HepG2 (cell line): ENCODE results near the gene ELAPOR1. TPM values are rescaled to one million over a fixed set of nuclear protein-coding genes. Genes with fewer than 3 reads are reported as not detected.

ENCODE experiments used
- AHR ChIP-seq: IDR thresholded peaks from 2 replicates; pipeline ENCODE4 v1.6.1; 2018; ENCODE audit warnings: missing genetic modification reagents, missing compliant biosample characterization
- FOXM1 ChIP-seq: sonication (generic); formaldehyde crosslinking; IDR thresholded peaks from 2 replicates; pipeline ENCODE4 v1.5.0; 2020; ENCODE audit warnings: missing genetic modification reagents
- HDAC1 ChIP-seq: sonication (generic); formaldehyde crosslinking; IDR thresholded peaks from 2 replicates; pipeline ENCODE4 v1.5.1; 2020; ENCODE audit warnings: mild to moderate bottlenecking, missing genetic modification reagents
- HIVEP1 ChIP-seq: sonication (generic); formaldehyde crosslinking; IDR thresholded peaks from 2 replicates; pipeline ENCODE4 v1.4.0; 2020; ENCODE audit warnings: mild to moderate bottlenecking, missing genetic modification reagents
- HNRNPK ChIP-seq: fragments of 200-400 bp; formaldehyde crosslinking; IDR thresholded peaks from 2 replicates; pipeline ENCODE4 v1.6.1; 2018; ENCODE audit warnings: low read length, low read depth, moderate library complexity, mild to moderate bottlenecking; ENCODE audit not compliant: poor library complexity, severe bottlenecking
- KDM1A ChIP-seq: IDR thresholded peaks from 2 replicates; pipeline ENCODE4 v1.6.1; 2016; ENCODE audit warnings: missing compliant biosample characterization
- NCOR1 ChIP-seq: fragments of 200-600 bp; sonication (generic); IDR thresholded peaks from 2 replicates; pipeline ENCODE4 v1.7.0; 2017; ENCODE audit warnings: antibody characterized with exemption, low read length, borderline replicate concordance
- NR2F1 ChIP-seq, 2 experiments: fragments of 450-650 bp in 1 of 2; formaldehyde crosslinking in 1 of 2; IDR thresholded peaks; 2 replicates each; pipeline versions ENCODE4 v1.5.0 to v1.6.1; 2016 to 2020; ENCODE audit warnings: mild to moderate bottlenecking in 1 of 2, missing compliant biosample characterization in 1 of 2, missing genetic modification reagents in 1 of 2, moderate library complexity in 1 of 2
- POGZ ChIP-seq: sonication (generic); formaldehyde crosslinking; IDR thresholded peaks from 2 replicates; pipeline ENCODE4 v1.4.0; 2020; ENCODE audit warnings: mild to moderate bottlenecking, missing genetic modification reagents
- PREB ChIP-seq: sonication (generic); formaldehyde crosslinking; IDR thresholded peaks from 2 replicates; pipeline ENCODE4 v1.4.0; 2020; ENCODE audit warnings: missing genetic modification reagents
- REPIN1 ChIP-seq: sonication (generic); formaldehyde crosslinking; IDR thresholded peaks from 2 replicates; pipeline ENCODE4 v1.8.0; 2022; ENCODE audit warnings: missing genetic modification reagents, low read depth, mild to moderate bottlenecking, borderline replicate concordance
- SOX5 ChIP-seq: IDR thresholded peaks from 2 replicates; pipeline ENCODE4 v1.6.1; 2016; ENCODE audit warnings: borderline replicate concordance
- TBX2 ChIP-seq: sonication (generic); formaldehyde crosslinking; IDR thresholded peaks from 2 replicates; pipeline ENCODE4 v1.5.0; 2020; ENCODE audit warnings: missing genetic modification reagents, mild to moderate bottlenecking, borderline replicate concordance
- ZBTB3 ChIP-seq: sonication (generic); formaldehyde crosslinking; IDR thresholded peaks from 2 replicates; pipeline ENCODE4 v1.4.0; 2020; ENCODE audit warnings: low read depth, mild to moderate bottlenecking, moderate library complexity, missing genetic modification reagents, borderline replicate concordance
- ZFP90 ChIP-seq: sonication (generic); formaldehyde crosslinking; IDR thresholded peaks from 2 replicates; pipeline ENCODE4 v1.8.0; 2022; ENCODE audit warnings: missing genetic modification reagents, mild to moderate bottlenecking, inconsistent platforms, borderline replicate concordance
- ZNF143 ChIP-seq: sonication (generic); formaldehyde crosslinking; IDR thresholded peaks from 2 replicates; pipeline ENCODE4 v1.4.0; 2020; ENCODE audit warnings: missing genetic modification reagents
- ZNF230 ChIP-seq: sonication (generic); formaldehyde crosslinking; IDR thresholded peaks from 2 replicates; pipeline ENCODE4 v1.4.0; 2020; ENCODE audit warnings: mild to moderate bottlenecking, missing genetic modification reagents
- ZNF280B ChIP-seq: sonication (generic); formaldehyde crosslinking; IDR thresholded peaks from 2 replicates; pipeline ENCODE4 v1.5.0; 2020; ENCODE audit warnings: missing genetic modification reagents, mild to moderate bottlenecking, borderline replicate concordance
- ZNF281 ChIP-seq: sonication (generic); formaldehyde crosslinking; IDR thresholded peaks from 2 replicates; pipeline ENCODE4 v1.4.0; 2020; ENCODE audit warnings: missing genetic modification reagents, borderline replicate concordance
- ZNF30 ChIP-seq: sonication (generic); formaldehyde crosslinking; IDR thresholded peaks from 2 replicates; pipeline ENCODE4 v1.5.0; 2020; ENCODE audit warnings: mild to moderate bottlenecking, missing genetic modification reagents
- ZNF879 ChIP-seq: sonication (generic); formaldehyde crosslinking; IDR thresholded peaks from 2 replicates; pipeline ENCODE4 v1.8.1; 2023; ENCODE audit warnings: missing genetic modification reagents
- polyA plus RNA-seq, 8 experiments: library from polyadenylated mRNA; depleted of rRNA in 3 of 8; stranded (reverse) in 7 of 8; unstranded in 1 of 8; fragments of >200 nt; fragmentation: Illumina TruSeq in 4 of 8; extraction: Trizol in 4 of 8; gene quantifications; 2 replicates each; pipeline versions ENCODE4 v1.2.1 to v1.2.3, GENCODE V29; 2011 to 2016; ENCODE audit warnings: low read depth in 4 of 8, missing spikeins in 1 of 8, mixed read lengths in 1 of 8; ENCODE audit not compliant: insufficient read depth in 1 of 8
- total RNA-seq, 5 experiments: library from RNA; depleted of rRNA; stranded (reverse); fragments of >200 nt; fragmentation: Illumina TruSeq; extraction: Trizol; gene quantifications; 2 replicates each; pipeline ENCODE4 v1.2.3, GENCODE V29; 2016; ENCODE audit warnings: low read depth in 1 of 5

Gene ELAPOR1
- total and polyA plus RNA-seq, 2 of the 13 experiments (the other 11 are each of a cell fraction or from before 2014, with no cell fraction given) = 0.13 to 0.20 TPM

- peak; percentile 91; the same call in 1 of the 2 replicates for TF ChIP-seq ZNF30 (CRISPR knock-in tag)
- peak; percentile 99 for TF ChIP-seq POGZ (CRISPR knock-in tag)
- peak; percentile 45; the same call in 1 of the 2 replicates for TF ChIP-seq SOX5 (CRISPR knock-in tag)
- peak; percentile 93 for TF ChIP-seq ZNF143
- TF ChIP-seq ZNF879 = 0 out of 2 replicates have a peak, but pooled peaks have one; percentile 44
- TF ChIP-seq ZNF281 = peak; percentile 72; the same call in 1 of the 2 replicates
- peak; percentile 96; the same call in 1 of the 2 replicates for TF ChIP-seq REPIN1 (CRISPR knock-in tag)
- peak; percentile 71; the same call in 1 of the 2 replicates for TF ChIP-seq HDAC1 (CRISPR knock-in tag)
- TF ChIP-seq FOXM1 (CRISPR knock-in tag) = no peak
- TF ChIP-seq TBX2 (CRISPR knock-in tag) = peak; percentile 83
- TF ChIP-seq ZFP90 (CRISPR knock-in tag) = peak; percentile 97
- peak; percentile 20; the same call in 1 of the 2 replicates for TF ChIP-seq HIVEP1 (CRISPR knock-in tag)
- no peak for TF ChIP-seq PREB (CRISPR knock-in tag)
- peak; percentile 90 for TF ChIP-seq ZNF280B (CRISPR knock-in tag)
- peak in 1 of 2 experiments; percentile 26; a peak in 1 of 4 replicates for TF ChIP-seq NR2F1 (CRISPR knock-in tag; IDR thresholded peaks at IDR 0.05)
- TF ChIP-seq AHR (CRISPR knock-in tag) = peak; percentile 93
- peak; percentile 22; the same call in 1 of the 2 replicates for TF ChIP-seq NCOR1
- TF ChIP-seq HNRNPK = peak; percentile 79
- peak; percentile 63; the same call in 1 of the 2 replicates for TF ChIP-seq ZBTB3 (CRISPR knock-in tag)
- TF ChIP-seq ZNF230 = peak; percentile 97
- TF ChIP-seq KDM1A = peak; percentile 14; the same call in 1 of the 2 replicates
These were observed 13.8 kb upstream of the ELAPOR1 start (continued) for GRCh38 chr1:109099938-109100773.
